Measurements from ENCODE around the gene DENND4A.

The DENND4A gene

DNA sequence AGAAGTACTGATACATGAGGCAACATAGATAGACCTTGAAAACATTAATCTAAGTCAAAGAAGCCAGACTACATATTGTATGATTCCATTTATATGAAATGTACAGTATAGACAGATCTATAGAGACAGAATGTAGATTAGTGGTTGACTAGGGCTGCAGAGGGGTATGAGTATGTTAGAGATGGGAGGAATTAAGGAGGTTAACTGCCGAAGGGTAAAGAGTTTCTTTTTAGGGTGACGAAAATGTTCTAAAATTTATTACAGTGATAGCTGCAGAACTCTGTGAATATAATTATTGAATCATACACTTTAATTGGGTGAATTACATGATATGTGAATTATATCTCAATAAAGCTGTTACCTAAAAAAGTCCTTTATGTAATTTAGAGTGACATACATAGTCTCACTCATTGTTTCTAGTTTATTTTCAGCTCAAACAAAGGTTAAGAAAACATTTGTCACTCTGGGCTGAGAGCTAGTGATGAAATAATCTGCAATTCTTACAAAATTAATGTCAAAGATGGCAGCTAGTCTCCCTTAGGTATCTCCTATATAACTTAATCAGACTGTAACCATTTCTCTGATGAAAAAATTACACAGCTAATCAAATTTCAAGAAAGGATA, 61.4 kb downstream of the DENND4A start:
- TF ChIP-seq SUZ12 (IDR thresholded peaks at IDR 0.05; ENCODE audit: extremely low read depth, insufficient read depth, insufficient read length) (no peak), YY1 (IDR thresholded peaks at IDR 0.05; ENCODE audit: insufficient read depth, insufficient read length) (no peak), ZNF274 (IDR thresholded peaks at IDR 0.05; ENCODE audit: low read depth, low read length) (no peak)
- H3K4me3 ChIP-seq (ENCODE audit: insufficient read length, low read depth): no peak overlapping the region
- no peak for DNase-seq (ENCODE audit: low read depth, low spot score)
- H3K36me3 ChIP-seq (ENCODE audit: insufficient read depth, insufficient read length, low read length): no peaks in the 10 kb centered on the region
- H3K9ac ChIP-seq (ENCODE audit: insufficient read length, low read depth): no peak overlapping the region
- no peaks in the 10 kb centered on the region for H3K27me3 ChIP-seq (ENCODE audit: insufficient read depth, insufficient read length)
- H3K4me1 ChIP-seq (ENCODE audit: insufficient read depth, insufficient read length): no peaks in the 10 kb centered on the region
- H3K9me3 ChIP-seq (ENCODE audit: insufficient read depth, low read length): no peaks in the 10 kb centered on the region

DNA sequence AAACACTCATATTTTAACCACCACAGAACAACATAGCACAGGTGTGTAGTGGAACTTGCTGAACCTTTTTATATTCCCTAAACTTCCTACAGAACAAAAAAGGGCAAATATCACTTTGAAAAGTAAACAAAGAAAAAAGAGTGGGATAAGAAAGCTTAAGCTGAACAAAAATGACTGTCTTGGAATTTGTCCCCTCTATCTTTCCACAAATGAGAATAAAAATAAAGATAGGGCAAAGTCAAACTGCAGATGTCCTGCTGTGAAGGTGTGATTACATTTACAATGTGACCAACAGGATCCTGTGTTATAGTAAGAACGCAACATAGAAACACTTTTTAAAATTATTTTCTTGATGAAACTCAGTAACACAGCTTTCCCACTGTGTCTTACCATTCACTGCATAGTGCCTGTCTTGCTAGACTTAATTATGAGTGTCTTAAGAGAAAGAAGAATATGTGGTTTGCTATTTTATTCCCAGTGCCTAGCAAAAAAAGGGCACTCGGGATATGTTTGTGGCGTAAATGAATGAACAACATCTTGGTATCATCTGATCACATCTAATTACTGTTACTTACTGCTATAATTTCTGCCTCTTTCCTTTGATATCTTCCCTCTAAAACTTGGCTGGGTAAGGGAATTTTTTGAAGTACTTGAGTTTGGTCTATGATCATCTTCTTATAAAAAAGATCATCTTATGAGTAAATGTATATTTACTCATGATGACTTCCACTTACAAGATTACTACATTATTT, 67.5 kb downstream of the DENND4A start:
- no peaks in the 10 kb centered on the region for H3K36me3 ChIP-seq (ENCODE audit: insufficient read depth, insufficient read length, low read length)
- DNase-seq (ENCODE audit: low read depth, low spot score): no peak
- no peaks in the 10 kb centered on the region for H3K4me1 ChIP-seq (ENCODE audit: insufficient read depth, insufficient read length)
- no peak overlapping the region for H3K9ac ChIP-seq (ENCODE audit: insufficient read length, low read depth)
- TF ChIP-seq ZNF274 (IDR thresholded peaks at IDR 0.05; ENCODE audit: low read depth, low read length) (no peak), SUZ12 (IDR thresholded peaks at IDR 0.05; ENCODE audit: extremely low read depth, insufficient read depth, insufficient read length) (no peak), YY1 (IDR thresholded peaks at IDR 0.05; ENCODE audit: insufficient read depth, insufficient read length) (no peak)
- no peaks in the 10 kb centered on the region for H3K27me3 ChIP-seq (ENCODE audit: insufficient read depth, insufficient read length)
- H3K4me3 ChIP-seq (ENCODE audit: insufficient read length, low read depth): no peak overlapping the region
- H3K9me3 ChIP-seq (ENCODE audit: insufficient read depth, low read length): no peaks in the 10 kb centered on the region

DNA sequence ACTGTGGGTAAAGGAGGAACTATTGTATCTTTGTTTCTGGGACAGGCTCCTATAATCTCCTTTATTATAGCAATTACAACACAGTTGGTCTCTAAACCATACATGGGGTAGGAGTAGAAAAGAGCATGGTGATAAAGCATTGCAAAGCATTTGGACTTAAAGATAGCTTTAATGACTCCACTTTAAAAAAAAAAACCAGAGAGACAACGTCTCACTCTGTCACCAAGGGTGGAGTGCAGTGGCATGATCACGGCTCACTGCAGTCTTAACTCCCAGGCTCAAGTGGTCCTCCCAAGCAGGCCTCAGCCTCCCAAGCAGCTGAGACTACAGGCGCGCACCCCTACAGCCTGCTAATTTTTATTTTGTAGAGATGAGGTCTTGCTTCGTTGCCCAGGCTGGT, 68.2 kb downstream of the DENND4A start:
- Histone ChIP-seq H3K27me3 (ENCODE audit: insufficient read depth, insufficient read length) (no peaks in the 10 kb centered on the region), H3K9me3 (ENCODE audit: insufficient read depth, low read length) (no peaks in the 10 kb centered on the region), H3K9ac (ENCODE audit: insufficient read length, low read depth) (no peak overlapping the region), H3K4me3 (ENCODE audit: insufficient read length, low read depth) (no peak overlapping the region), H3K36me3 (ENCODE audit: insufficient read depth, insufficient read length, low read length) (no peaks in the 10 kb centered on the region), H3K4me1 (ENCODE audit: insufficient read depth, insufficient read length) (no peaks in the 10 kb centered on the region)
- DNase-seq (ENCODE audit: low read depth, low spot score): no peak
- no peak for TF ChIP-seq ZNF274 (IDR thresholded peaks at IDR 0.05; ENCODE audit: low read depth, low read length)
- no peak for TF ChIP-seq SUZ12 (IDR thresholded peaks at IDR 0.05; ENCODE audit: extremely low read depth, insufficient read depth, insufficient read length)
- no peak for TF ChIP-seq YY1 (IDR thresholded peaks at IDR 0.05; ENCODE audit: insufficient read depth, insufficient read length)

DNA sequence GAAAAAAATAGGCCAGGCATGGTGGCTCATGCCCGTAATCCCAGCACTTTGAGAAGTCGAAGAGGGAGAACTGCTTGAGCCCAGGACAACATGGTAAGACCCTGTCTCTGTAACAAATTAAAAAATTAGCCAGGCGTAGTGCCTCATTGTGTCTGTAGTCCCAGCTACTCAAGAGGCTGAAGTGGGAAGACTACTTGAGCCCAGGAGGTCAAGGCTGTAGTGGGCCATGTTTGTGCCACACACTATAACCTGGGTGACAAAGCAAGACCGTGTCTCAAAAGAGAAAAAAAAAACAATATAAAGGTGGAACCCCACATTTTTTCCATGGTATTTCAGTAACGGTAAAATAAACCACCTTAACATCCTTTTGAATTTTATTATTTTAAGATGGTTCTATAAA, 69.9 kb downstream of the DENND4A start:
- TF ChIP-seq SUZ12 (IDR thresholded peaks at IDR 0.05; ENCODE audit: extremely low read depth, insufficient read depth, insufficient read length): no peak
- no peak for TF ChIP-seq YY1 (IDR thresholded peaks at IDR 0.05; ENCODE audit: insufficient read depth, insufficient read length)
- Histone ChIP-seq H3K9me3 (ENCODE audit: insufficient read depth, low read length) (no peaks in the 10 kb centered on the region), H3K4me1 (ENCODE audit: insufficient read depth, insufficient read length) (no peaks in the 10 kb centered on the region), H3K9ac (ENCODE audit: insufficient read length, low read depth) (no peak overlapping the region), H3K36me3 (ENCODE audit: insufficient read depth, insufficient read length, low read length) (no peaks in the 10 kb centered on the region), H3K4me3 (ENCODE audit: insufficient read length, low read depth) (no peak overlapping the region), H3K27me3 (ENCODE audit: insufficient read depth, insufficient read length) (no peaks in the 10 kb centered on the region)
- no peak for DNase-seq (ENCODE audit: low read depth, low spot score)

DNA sequence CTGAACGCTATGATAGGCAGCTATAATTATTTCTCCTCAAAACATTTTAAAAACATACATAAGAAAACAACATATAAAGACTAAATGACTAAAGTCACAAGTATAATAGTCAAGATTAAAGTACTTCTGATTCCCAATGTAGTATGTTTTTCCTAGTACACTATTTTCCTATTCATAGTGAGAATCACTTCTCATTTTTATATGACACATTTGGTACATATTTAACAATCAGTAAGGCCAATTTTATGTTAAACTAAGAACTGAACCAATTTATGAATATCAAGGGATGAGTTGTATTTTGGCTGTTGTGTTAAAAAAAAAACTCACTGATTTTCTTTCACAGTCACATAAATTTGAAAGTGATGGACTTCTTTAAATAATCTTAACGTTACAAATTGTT, 79.7 kb downstream of the DENND4A start:
- TF ChIP-seq YY1 (IDR thresholded peaks at IDR 0.05; ENCODE audit: insufficient read depth, insufficient read length) (no peak), SUZ12 (IDR thresholded peaks at IDR 0.05; ENCODE audit: extremely low read depth, insufficient read depth, insufficient read length) (no peak), ZNF274 (IDR thresholded peaks at IDR 0.05; ENCODE audit: low read depth, low read length) (no peak)
- no peak overlapping the region for H3K9ac ChIP-seq (ENCODE audit: insufficient read length, low read depth)
- H3K4me1 ChIP-seq (ENCODE audit: insufficient read depth, insufficient read length): no peaks in the 10 kb centered on the region
- no peaks in the 10 kb centered on the region for H3K36me3 ChIP-seq (ENCODE audit: insufficient read depth, insufficient read length, low read length)
- no peaks in the 10 kb centered on the region for H3K27me3 ChIP-seq (ENCODE audit: insufficient read depth, insufficient read length)
- H3K4me3 ChIP-seq (ENCODE audit: insufficient read length, low read depth): no peak overlapping the region
- DNase-seq (ENCODE audit: low read depth, low spot score): no peak
- 0 out of 2 replicates have a peak, but pooled peaks cover 4% of the 10 kb centered on the region for H3K9me3 ChIP-seq (ENCODE audit: insufficient read depth, low read length)

DNA sequence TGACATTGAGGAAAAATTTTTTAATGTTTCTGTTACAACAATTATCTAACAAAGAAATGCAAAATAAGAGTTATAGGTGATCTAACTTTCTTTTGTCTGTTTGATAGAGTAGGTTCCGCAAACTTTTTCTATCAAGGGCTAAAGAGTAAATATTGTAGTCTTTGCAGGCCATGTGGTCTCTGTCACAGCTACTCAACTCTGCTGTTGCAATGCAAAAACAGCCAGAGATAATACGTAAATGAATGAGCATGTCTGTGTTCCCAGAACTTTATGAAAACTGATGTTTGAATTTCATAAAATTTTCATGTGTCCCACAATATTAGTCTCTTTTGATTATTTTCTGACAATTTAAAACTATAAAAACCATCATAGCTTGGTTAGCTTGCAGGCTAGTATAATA, 97.0 kb downstream of the DENND4A start:
- no peak overlapping the region for H3K9ac ChIP-seq (ENCODE audit: insufficient read length, low read depth)
- H3K4me3 ChIP-seq (ENCODE audit: insufficient read length, low read depth): no peak overlapping the region
- no peak for DNase-seq (ENCODE audit: low read depth, low spot score)
- H3K9me3 ChIP-seq (ENCODE audit: insufficient read depth, low read length): no peaks in the 10 kb centered on the region
- no peaks in the 10 kb centered on the region for H3K4me1 ChIP-seq (ENCODE audit: insufficient read depth, insufficient read length)
- H3K27me3 ChIP-seq (ENCODE audit: insufficient read depth, insufficient read length): no peaks in the 10 kb centered on the region
- TF ChIP-seq ZNF274 (IDR thresholded peaks at IDR 0.05; ENCODE audit: low read depth, low read length) (no peak), SUZ12 (IDR thresholded peaks at IDR 0.05; ENCODE audit: extremely low read depth, insufficient read depth, insufficient read length) (no peak), YY1 (IDR thresholded peaks at IDR 0.05; ENCODE audit: insufficient read depth, insufficient read length) (no peak)
- H3K36me3 ChIP-seq (ENCODE audit: insufficient read depth, insufficient read length, low read length): no peaks in the 10 kb centered on the region

DNA sequence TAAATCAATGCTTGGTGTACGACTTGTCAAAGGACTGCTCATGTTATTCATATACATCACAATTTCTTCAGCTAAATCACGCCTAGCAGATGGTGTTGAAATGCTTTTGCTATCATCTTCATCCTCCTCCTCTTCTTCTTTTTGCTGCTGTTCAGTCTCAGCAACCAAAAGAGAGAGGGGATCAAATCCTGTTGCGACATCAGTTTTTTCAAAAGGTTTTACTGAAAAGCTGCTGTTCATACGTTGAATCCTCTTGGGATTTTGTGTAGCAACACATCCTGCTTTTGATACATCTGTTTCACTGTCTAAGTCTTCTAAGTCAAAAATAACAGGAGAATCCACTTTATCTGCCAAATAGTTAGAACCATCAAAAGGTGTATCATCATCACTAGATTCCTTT, 101.3 kb downstream of the DENND4A start:
- no peak overlapping the region for H3K4me3 ChIP-seq (ENCODE audit: insufficient read length, low read depth)
- DNase-seq (ENCODE audit: low read depth, low spot score): no peak
- no peaks in the 10 kb centered on the region for H3K36me3 ChIP-seq (ENCODE audit: insufficient read depth, insufficient read length, low read length)
- no peaks in the 10 kb centered on the region for H3K4me1 ChIP-seq (ENCODE audit: insufficient read depth, insufficient read length)
- H3K27me3 ChIP-seq (ENCODE audit: insufficient read depth, insufficient read length): no peaks in the 10 kb centered on the region
- no peak overlapping the region for H3K9ac ChIP-seq (ENCODE audit: insufficient read length, low read depth)
- H3K9me3 ChIP-seq (ENCODE audit: insufficient read depth, low read length): no peaks in the 10 kb centered on the region
- TF ChIP-seq YY1 (IDR thresholded peaks at IDR 0.05; ENCODE audit: insufficient read depth, insufficient read length): no peak
- TF ChIP-seq SUZ12 (IDR thresholded peaks at IDR 0.05; ENCODE audit: extremely low read depth, insufficient read depth, insufficient read length): no peak
- no peak for TF ChIP-seq ZNF274 (IDR thresholded peaks at IDR 0.05; ENCODE audit: low read depth, low read length)
